GM20000 (cell line): ENCODE results near the gene TICRR.

Source experiments
- DNase-seq: peaks from one replicate; pipeline ENCODE4 v3.0.0; 2012; ENCODE audit warnings: low spot score
- CTCF ChIP-seq: IDR thresholded peaks from 2 replicates; pipeline ENCODE4 v1.5.1; 2012; ENCODE audit warnings: mild to moderate bottlenecking, control low read depth; ENCODE audit errors: extremely low read depth, missing control alignments

The TICRR gene

DNA sequence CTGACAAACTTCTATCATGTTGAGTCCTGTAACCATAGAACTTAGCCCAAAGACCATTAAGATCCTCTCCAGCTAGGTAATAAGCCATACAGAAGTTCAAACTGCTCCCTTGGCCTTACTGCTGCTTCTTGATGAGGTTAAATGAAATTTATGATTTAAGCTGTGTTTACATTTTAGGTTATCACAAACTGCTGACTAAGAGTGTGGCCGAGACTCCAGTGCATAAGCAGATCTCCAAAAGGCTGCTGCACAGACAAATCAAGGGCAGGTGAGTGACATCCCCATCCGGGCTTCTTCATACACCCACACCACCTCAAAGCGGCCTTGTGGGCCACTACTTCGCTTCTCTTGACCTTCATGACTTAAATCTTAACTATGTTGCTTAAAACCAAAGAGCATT is 41.0 kb downstream of the TICRR start:
- no peak for TF ChIP-seq CTCF
- no peak for DNase-seq

DNA sequence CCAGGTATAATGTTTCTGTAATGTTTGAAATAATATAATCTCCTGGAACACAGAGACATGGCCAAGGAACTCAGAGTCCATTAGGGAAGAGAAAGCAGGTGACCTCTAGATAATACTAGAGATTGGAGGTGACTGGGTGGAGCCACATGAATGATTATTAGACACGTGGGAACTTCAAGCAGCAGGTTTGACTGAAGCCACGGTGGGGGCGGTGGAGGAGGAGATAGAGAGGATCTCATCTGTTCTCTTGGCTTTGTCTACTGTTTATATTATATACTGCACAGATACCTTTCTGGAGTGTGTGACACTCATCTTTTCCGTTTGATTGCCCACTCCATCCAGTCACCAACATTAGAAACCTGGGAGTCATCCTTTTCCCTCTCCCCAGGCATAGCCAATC is 46.3 kb downstream of the TICRR start:
- TF ChIP-seq CTCF: no peak

DNA sequence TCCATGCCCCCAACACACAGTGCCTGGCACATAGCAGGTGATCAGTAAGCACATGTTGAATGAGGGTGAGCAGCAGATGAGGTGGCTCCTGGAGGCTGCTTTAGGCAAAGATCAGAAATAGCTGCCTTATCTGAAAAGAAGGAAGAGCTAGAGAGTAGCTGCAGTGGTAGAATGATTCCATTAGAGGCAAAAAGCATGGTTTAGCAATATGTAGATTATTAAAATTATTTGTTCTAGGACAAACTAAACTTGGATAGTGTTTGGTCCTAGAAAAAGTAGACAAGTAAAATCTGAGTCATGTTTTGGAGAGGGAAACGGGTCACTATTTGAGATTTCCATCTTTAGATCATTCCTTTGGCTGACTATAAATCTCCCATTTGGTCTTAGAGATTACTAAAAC is 47.9 kb downstream of the TICRR start:
- TF ChIP-seq CTCF: no peak
- no peak for DNase-seq

More for the DNA sequence above, 46.3 kb downstream of the TICRR start:
- DNase-seq: no peak

DNA sequence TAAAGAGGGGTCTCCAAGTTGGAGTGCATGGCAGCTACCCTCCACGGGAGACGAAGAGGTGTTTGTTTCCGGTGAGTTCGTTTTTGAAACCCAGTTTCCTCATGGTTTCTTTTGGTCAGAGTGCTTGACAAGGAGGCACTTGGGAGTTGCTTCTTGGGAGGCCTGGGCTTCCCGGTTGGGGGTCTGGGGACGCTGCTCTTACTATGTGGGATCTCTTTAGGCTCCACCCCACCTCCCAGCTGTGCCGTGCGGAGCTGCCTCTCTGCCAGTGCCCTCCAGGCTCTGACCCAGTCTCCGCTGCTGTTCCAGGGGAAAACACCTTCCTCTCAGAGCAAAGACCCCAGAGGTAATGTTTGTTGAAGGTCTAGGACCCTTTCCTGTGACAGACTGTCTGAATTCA is 50.4 kb downstream of the TICRR start:
- DNase-seq: no peak
- TF ChIP-seq CTCF: no peak

DNA sequence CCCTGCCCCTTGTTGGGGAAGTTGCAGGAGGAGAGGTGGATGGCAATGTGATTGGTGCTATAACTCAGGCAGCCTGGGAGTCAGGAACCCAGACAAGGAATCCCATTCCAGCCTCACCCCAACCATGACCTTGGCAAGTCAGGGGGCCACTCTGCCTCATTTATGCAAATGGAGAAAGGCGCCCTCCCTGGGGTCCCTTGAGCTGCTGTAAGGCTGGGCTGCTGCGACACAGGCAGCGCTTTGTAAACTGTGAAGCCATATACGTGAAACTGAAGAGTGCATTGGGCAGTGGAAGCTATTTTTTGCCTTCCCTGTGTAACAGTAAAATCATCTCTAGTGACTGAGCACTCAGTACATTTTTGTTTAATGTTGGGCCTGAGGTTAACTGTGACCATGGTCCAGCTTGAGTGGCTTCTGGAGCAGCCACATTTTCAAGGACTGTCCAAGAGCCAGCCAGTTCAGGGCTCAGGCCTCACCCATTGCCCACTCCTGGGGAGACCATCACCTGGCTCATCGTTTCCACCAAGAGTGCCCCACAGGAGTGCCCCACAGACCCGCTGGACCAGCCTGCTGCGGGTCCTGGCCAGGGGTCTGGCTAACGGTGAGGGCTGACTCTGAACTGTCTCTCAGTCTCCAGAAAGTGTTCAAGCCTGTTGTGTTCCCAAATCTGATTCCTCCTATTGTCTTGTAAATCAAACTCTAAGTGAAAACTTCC is 52.1 kb downstream of the TICRR start:
- no peak for TF ChIP-seq CTCF
- no peak for DNase-seq

- DNase-seq: peak; percentile 18
- TF ChIP-seq CTCF: no peak
These were observed 53.0 kb downstream of the TICRR start for GRCh38 chr15:89628301-89628700.

- peak; percentile 33 for DNase-seq
- TF ChIP-seq CTCF: no peak
These were observed 53.8 kb downstream of the TICRR start for GRCh38 chr15:89628806-89629715.
